Right atrium auricular region (tissue), 2 donors: ENCODE results near the gene TFDP1. TPM values are rescaled to one million over a fixed set of nuclear protein-coding genes. Genes with fewer than 3 reads are reported as not detected.
A peak's percentile ranks its signal among the peaks of the same experiment; 100 is the strongest.

Experiments
- DNase-seq: peaks from one replicate; pipeline ENCODE4 v3.0.0-alpha.2; 2019; ENCODE audit warnings: low spot score
- H3K27ac ChIP-seq, 2 donors: fragments of 200-600 bp; sonication (generic); 1 replicate in 1 of 2; 2 replicates in 1 of 2; pipeline ENCODE4 v1.5.1; 2016 to 2019
- H3K27me3 ChIP-seq, 2 donors: fragments of 200-600 bp; sonication (generic); one replicate each; pipeline versions ENCODE4 v1.5.1 to v1.6.0; 2017 to 2019
- H3K36me3 ChIP-seq: fragments of 200-600 bp; sonication (generic); one replicate; pipeline ENCODE4 v1.5.1; 2016
- H3K4me1 ChIP-seq, 2 donors: fragments of 200-600 bp; sonication (generic); one replicate each; pipeline versions ENCODE4 v1.5.1 to v1.6.0; 2017 to 2019
- H3K4me3 ChIP-seq, 2 donors: fragments of 200-600 bp; sonication (generic); 1 replicate in 1 of 2; 2 replicates in 1 of 2; pipeline ENCODE4 v1.5.1; 2017 to 2019; ENCODE audit warnings: mild to moderate bottlenecking in 1 of 2, moderate library complexity in 1 of 2
- H3K9me3 ChIP-seq, 2 donors: fragments of 200-600 bp; sonication (generic); one replicate each; pipeline ENCODE4 v1.5.1; 2019
- CTCF ChIP-seq, 2 donors: fragments of 200-600 bp; sonication (generic); IDR thresholded peaks; one replicate each; pipeline ENCODE4 v1.5.1; 2019; ENCODE audit warnings: antibody characterized with exemption in 2 of 2
- total RNA-seq, 2 donors: library from RNA; depleted of rRNA; stranded (reverse); fragments of >200 nt; gene quantifications; one replicate each; pipeline ENCODE4 v1.1.0, GENCODE V29; 2016

The TFDP1 gene
- total RNA-seq, 2 donors from 2014 or later: 34.4 to 40.4 TPM

- TF ChIP-seq CTCF (IDR thresholded peaks at IDR 0.05): no peak
- H3K27me3 ChIP-seq: no peaks in the 10 kb centered on the region
- H3K9me3 ChIP-seq: no peaks in the 10 kb centered on the region
- peaks cover 27% of the 10 kb centered on the region for H3K36me3 ChIP-seq
- no peak overlapping the region for H3K4me3 ChIP-seq
- peaks cover 0 to 23% of the 10 kb centered on the region in 2 donors for H3K4me1 ChIP-seq
- DNase-seq: no peak
- no peak overlapping the region for H3K27ac ChIP-seq
Measured at GRCh38 chr13:113552079-113552478, 32.5 kb upstream of the TFDP1 start.

- Histone ChIP-seq H3K27ac (no peak overlapping the region), H3K27me3 (no peaks in the 10 kb centered on the region), H3K9me3 (no peaks in the 10 kb centered on the region), H3K4me3 (no peak overlapping the region), H3K4me1 (peaks cover 0 to 15% of the 10 kb centered on the region in 2 donors), H3K36me3 (peaks cover 27% of the 10 kb centered on the region)
- peak; percentile 53 for DNase-seq
- no peak for TF ChIP-seq CTCF (IDR thresholded peaks at IDR 0.05)
Measured at GRCh38 chr13:113552786-113553434, 31.6 kb upstream of the TFDP1 start.

GRCh38 chr13:113553511-113554332, 30.8 kb upstream of the TFDP1 start:
- H3K36me3 ChIP-seq: peaks cover 27% of the 10 kb centered on the region
- no peak overlapping the region for H3K27ac ChIP-seq
- no peak for TF ChIP-seq CTCF (IDR thresholded peaks at IDR 0.05)
- no peak overlapping the region for H3K4me3 ChIP-seq
- no peaks in the 10 kb centered on the region for H3K9me3 ChIP-seq
- H3K27me3 ChIP-seq: no peaks in the 10 kb centered on the region
- peaks cover 0 to 7% of the 10 kb centered on the region in 2 donors for H3K4me1 ChIP-seq
- peak; percentile 42 for DNase-seq

- peak; percentile 50 for DNase-seq
- H3K4me3 ChIP-seq: no peak overlapping the region
- H3K4me1 ChIP-seq: peaks cover 0 to 4% of the 10 kb centered on the region in 2 donors
Measured at GRCh38 chr13:113554333-113554700, 30.2 kb upstream of the TFDP1 start.

GRCh38 chr13:113555141-113555540, 29.4 kb upstream of the TFDP1 start:
- Histone ChIP-seq H3K4me1 (peaks cover 0 to 4% of the 10 kb centered on the region in 2 donors), H3K9me3 (no peaks in the 10 kb centered on the region), H3K27me3 (no peaks in the 10 kb centered on the region), H3K4me3 (no peak overlapping the region), H3K36me3 (peaks cover 27% of the 10 kb centered on the region), H3K27ac (no peak overlapping the region)
- DNase-seq: peak; percentile 47
- no peak for TF ChIP-seq CTCF (IDR thresholded peaks at IDR 0.05)

More at GRCh38 chr13:113554333-113554700, 30.2 kb upstream of the TFDP1 start:
- Histone ChIP-seq H3K27ac (no peak overlapping the region), H3K27me3 (no peaks in the 10 kb centered on the region), H3K36me3 (peaks cover 27% of the 10 kb centered on the region), H3K9me3 (no peaks in the 10 kb centered on the region)
- no peak for TF ChIP-seq CTCF (IDR thresholded peaks at IDR 0.05)
